NCI-H2107 treated with DMSO at 0.1 percent for 48 hours (cell line): ENCODE measurements around the gene RAB30.
"Not testable (repeated sequence)": the region's sequence is repeated elsewhere in the genome, so short reads cannot be mapped to it uniquely, and the experiment has no call there.

Experiments used
- DNase-seq: peaks from one replicate; lab custom pipeline; 2025; ENCODE audit not compliant: unreplicated experiment; lab: John Stamatoyannopoulos, UW

Gene RAB30

DNA sequence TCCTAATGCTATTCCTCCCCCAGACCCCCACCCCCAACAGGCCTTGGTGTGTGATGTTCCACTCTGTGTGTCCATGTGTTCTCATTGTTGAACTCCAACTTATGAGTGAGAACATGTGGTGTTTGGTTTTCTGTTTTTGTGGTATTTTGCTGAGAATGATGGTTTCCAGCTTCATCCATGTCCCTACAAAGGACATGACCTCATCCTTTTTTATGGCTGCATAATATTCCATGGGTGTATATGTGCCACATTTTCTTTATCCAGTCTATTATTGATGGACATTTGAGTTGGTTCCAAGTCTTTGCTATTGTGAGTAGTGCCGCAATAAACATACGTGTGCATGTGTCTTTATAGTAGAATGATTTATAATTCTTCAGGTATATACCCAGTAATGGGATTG is 121.2 kb downstream of the RAB30 start:
- not testable (repeated sequence) for DNase-seq

DNA sequence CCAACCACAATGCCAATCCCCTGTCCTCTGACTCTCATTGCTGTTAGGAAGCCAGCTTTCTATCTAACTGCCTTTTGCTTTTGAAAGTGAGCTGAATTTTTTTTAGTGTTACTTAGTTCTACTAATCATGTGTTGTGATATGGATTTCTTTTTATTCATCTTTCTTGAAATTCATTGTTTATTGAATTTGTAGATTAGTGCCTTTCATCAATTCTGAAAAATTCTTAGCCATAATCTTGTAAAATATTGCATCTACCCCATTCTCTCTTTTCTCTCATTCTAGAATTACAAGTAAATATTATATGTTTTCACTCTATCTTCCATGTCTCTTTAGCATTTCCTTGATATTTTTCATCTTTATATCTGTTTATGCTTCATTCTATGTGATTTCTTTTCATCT is 122.3 kb downstream of the RAB30 start:
- no peak for DNase-seq

DNA sequence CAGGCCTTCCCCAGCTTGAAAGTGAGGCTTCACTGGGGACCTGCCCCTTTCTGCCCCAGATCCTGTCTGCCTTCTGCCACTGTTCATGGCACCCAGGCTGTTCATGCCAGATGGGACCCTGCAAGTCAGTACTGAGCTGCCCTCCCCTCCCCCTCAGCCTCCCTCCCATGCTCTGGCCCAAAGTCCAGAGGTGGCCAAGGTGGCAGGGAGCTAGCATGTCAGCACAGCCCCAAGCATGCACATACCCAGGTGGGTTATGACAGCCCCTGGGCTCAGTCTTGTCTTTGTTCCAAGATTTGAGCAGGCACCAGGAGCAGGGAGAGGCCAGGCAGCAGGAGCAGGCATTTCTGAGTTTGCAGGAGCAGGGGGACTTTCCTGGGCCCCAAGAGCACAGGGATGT is 126.0 kb downstream of the RAB30 start:
- no peak for DNase-seq

DNA sequence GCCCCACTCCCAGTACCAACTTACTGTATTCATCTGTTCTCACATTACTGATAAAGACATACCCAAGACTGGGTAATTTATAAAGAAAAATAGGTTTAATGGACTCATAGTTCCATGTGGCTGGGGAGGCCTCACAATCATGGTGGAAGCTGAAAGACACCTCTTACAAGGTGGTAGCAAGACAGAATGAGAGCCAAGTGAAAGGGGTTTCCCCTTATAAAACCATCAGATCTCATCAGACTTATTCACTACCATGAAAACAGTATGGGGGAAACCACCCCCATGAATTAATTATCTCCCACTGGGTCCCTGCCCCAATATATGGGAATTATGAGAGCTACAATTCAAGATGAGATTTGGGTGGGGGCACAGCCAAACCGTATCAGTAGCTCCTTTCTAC is 126.7 kb downstream of the RAB30 start:
- DNase-seq, result not testable (repeated sequence)

DNA sequence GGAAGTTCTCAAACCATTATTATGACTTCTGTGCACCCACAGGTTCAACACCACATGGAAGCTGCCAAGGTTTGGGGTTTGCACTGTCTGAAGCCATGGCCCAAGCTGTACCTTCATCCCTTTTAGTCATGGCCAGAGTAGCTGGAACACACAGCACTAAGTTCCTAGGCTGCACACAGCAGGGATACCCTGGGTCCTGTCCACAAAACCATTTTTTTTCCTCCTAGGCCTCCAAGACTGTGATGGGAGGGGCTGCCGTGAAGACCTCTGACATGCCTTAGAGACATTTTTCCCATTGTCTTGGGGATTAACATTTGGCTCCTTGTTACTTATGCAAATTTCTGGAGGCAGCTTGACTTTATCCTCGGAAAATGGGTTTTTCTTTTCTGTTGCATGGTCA is 127.5 kb downstream of the RAB30 start:
- no peak for DNase-seq

DNA sequence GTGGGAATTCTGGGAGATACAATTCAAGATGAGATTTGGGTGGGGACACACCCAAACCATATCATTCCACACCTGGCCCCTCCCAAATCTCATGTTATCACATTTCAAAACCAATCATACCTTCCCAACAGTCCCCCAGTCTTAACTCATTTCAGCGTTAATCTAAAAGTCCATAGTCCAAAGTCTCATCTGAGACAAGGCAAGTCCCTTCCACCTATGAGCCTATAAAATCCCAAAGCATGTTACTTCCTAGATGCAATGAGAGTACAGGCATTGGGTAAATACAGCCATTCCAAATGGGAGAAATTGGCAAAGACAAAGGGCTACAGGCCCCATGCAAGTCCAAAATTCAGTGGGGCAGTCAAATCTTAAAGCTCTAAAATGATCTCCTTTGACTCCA is 128.3 kb downstream of the RAB30 start:
- not testable (repeated sequence) for DNase-seq

DNA sequence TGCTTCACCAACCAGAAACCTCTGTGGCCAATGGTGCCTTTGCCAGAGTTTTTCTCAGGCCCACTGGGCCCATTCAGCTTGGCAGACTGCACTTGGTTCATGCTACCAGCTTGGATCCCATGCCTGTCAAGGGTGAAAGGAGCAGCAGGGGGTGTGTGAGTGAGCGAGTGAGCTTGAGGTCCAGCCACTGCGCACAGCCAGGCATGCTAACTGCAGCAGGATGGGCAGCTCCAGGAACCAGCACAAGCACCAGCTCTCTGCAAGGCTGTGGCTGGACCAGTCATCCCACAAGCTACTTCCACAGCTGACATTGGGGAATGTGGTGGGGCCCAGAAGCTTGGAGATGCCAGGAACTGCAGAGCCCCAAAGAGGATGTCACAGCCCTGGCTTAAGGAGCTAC is 129.3 kb downstream of the RAB30 start:
- no peak for DNase-seq

DNA sequence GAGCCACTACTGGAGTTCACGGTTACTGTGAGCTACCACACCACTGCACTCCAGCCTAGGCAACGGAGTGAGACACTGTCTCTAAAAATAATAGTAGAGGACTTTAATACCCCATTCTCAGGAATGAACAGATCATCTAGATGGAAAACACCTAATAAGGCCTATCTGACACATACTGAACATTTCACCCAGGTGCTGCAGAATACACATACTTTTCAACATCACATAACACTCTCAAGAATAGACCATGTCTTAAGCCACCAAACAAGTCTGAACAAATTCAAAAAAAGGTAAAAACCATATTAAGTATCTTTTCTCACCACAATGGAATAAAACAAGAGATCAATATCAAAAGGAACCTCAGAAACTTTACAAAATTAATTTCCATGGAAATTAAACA is 132.2 kb downstream of the RAB30 start:
- DNase-seq, result no peak

DNA sequence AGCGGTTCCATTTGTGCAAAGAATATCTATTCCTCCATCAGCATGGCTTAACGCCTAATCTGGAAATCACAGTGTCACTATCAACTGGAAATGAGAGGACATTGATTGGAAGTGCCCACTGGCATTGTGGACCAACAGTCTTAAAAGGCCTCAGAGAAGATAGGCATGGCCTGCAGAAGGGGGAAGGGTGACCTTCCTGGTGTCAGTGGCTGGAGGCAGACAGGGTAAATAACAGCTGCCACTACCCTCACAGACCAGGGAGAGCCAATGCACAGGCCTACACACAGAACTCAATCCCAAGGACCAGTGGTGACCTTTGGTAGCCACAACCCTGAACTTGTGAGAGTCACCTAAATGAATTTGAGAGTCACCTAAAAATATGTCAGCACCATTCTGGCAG is 134.1 kb downstream of the RAB30 start:
- DNase-seq, result no peak

DNA sequence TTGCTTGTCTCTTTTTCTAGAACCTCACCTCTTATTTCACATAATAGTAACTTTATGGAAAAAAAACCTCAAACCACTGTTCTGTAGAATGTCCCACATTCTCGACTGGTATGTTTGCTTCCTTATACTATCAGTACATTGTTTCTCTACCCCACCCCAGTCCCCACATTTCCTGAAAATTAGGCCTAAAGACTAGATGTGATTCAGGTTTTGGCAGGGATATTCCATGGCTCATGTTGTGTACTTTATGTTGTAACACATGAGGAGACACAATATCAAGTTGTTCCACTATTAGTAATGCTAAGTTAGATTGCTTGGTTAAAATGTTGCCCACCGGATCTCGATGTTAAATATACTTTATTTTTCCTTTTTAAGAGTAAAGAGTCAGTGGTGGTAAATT is 135.4 kb downstream of the RAB30 start:
- no peak for DNase-seq

DNA sequence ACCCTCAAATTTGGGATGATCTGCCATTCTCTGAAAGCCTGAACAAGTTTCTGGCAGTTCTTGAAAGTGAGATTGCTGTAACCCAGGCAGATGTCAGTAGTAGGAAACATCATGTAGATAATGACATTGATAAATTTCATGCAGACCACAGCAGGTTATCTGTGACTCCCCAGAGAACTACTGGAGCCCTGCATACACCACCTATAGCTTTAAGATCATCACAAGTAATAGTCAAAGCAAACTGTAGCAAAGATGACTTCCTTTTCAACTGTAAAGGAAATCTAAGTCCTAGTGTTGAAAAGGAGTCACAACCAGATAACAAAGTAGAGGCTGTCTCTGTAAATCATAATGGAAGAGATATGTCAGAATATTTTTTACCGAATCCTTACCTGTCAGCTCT is 139.1 kb downstream of the RAB30 start:
- no peak for DNase-seq

DNA sequence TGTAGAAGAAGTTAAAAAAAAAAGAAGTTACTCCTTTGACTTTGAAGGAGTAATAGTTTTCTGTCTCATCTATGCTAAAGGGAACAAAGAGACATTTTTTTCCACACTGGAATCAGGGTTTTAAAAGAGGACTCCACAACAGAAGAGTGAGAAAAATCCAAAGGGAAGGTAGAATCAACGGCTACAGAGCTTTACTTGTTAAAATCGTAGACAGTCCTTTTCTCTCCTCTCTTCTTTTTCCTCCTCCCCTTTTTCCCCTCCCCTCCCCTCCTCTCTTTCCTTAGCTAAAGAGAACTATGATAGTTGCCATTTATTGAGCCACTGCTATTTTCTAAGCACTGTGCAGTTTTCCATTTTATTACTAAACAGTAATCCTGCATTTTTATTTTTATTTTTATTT is 141.0 kb downstream of the RAB30 start:
- no peak for DNase-seq

DNA sequence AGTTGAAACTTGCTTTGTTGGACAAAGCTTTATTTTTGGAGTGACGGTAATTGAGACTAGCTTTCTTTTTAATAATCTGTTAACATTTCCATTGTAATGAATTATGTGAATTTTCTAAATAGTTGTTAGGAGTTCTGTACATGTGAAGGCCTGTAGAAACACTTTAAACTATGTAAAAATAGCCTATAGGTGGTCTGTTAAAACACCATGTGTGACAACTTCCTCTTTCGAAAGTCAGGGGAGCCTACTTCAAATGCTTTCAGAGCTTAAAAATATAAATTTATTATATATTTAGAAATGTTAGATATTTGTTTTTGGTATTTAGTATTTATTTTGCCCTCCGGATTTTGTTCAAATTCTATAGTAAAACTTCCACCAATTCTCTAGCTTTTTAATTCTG is 141.5 kb downstream of the RAB30 start:
- DNase-seq, result no peak

DNA sequence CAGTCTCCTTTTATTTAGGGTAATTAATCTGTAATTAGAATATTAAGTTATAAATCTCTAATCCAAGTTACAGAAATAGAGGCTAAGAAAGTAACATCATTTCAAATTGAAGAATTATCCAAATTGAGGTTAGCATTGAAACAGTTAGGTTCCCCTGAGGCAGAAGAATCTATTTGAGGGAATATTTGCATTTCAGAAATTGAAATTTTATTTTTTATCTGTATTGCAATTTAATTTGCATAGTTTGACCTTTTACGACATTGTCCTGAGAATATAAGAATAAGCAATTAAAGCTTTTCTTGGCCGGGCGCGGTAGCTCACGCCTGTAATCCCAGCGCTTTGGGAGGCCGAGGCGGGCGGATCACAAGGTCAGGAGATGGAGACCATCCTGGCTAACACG is 142.6 kb downstream of the RAB30 start:
- no peak for DNase-seq

DNA sequence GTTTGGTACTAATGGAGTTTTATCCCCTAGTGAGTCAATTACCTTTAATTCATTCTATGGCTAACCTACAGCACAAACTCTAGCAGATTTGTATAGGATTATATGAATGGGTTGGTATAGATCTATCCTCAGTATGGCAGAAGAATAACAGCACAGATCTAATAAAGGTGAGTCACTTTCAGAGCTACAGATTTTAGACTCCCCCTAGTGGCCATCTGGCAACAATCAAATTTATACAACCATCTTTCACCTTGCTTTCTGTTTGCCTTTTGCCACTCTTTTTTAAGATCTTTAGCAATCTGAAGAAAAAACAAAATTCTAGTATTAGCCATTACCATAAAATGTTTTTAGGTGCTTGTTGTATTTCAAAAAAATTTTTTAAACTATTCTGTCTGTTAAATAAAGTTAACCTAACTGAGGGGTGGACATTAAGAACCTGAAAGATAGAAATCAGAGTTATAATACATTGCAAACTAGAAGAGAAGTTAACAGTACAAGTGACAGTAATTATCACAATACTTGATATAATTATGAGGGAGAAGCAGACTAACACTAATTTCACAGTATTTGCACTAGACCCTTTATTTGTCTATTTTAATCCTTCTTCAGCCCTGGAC is 144.3 kb downstream of the RAB30 start:
- peak; percentile 53 for DNase-seq

DNA sequence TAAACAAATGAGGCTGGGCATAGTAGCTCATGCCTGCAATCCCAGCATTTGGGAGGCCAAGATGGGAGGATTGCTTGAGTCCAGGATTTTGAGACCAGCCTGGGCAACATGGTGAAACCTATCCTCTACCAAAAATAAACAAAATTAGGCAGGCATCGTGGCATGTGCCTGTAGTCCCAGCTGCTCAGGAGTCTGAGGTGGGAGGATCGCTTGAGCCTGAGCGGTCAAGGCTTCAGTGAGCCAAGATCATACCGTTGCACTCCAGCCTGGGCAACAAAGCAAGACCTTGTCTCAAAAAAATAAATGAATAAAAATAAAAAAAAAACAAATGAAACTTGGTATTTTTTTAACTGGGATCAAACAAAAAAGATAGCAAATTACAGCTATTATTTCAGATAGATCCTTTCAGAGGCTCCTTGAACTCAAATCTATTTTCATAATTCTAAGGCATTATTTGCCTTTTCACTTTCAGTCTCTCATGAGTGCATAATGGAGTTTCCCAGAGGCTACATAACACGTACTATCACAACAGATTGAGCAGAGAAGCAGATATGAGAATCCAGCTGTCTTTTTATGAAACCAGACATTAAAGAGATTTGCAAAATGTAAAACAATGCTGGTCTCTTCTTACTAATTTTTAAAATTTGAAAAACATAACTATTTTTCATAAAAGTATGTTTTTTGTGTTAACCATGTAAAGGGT is 147.0 kb downstream of the RAB30 start:
- DNase-seq, result no peak
